GM12891 (cell line): ENCODE measurements around the gene RPL5.

Experiments used
- DNase-seq: peaks from one replicate; pipeline ENCODE4 v3.0.0; 2011; ENCODE audit warnings: low spot score; ENCODE audit not compliant: insufficient read length
- FAIRE-seq: peaks from 2 replicates; lab custom pipeline; 2011; peaks lifted over from hg19 to GRCh38; lab: Jason Lieb, UNC
- PAX5 ChIP-seq: IDR thresholded peaks from 2 replicates; pipeline ENCODE4 v1.6.1; 2011; ENCODE audit warnings: low read length, moderate library complexity, mild to moderate bottlenecking; ENCODE audit not compliant: insufficient read depth, severe bottlenecking
- POLR2A ChIP-seq: IDR thresholded peaks from 2 replicates; pipeline ENCODE4 v1.6.1; 2011; ENCODE audit warnings: low read depth, low read length, control low read depth
- POLR2AphosphoS5 ChIP-seq: IDR thresholded peaks from 2 replicates; pipeline ENCODE4 v1.6.1; 2011; ENCODE audit warnings: low read depth, low read length, control low read depth
- POU2F2 ChIP-seq: IDR thresholded peaks from 2 replicates; pipeline ENCODE4 v1.6.1; 2011; ENCODE audit warnings: low read depth, mild to moderate bottlenecking, control low read depth, low read length, moderate library complexity
- SPI1 ChIP-seq: IDR thresholded peaks from 2 replicates; pipeline ENCODE4 v1.6.1; 2011; ENCODE audit warnings: low read depth, low read length, control low read depth
- TAF1 ChIP-seq: IDR thresholded peaks from 2 replicates; pipeline ENCODE4 v1.6.1; 2011; ENCODE audit warnings: low read depth, low read length, control low read depth

Gene RPL5

GRCh38 chr1:92838519-92838918 is 6.7 kb downstream of the RPL5 start:
- no peak for TF ChIP-seq PAX5
- FAIRE-seq (no peak), DNase-seq (no peak)

- TF ChIP-seq POLR2A, result 0 out of 2 replicates have a peak, but pooled peaks have one; percentile 28
- TF ChIP-seq SPI1, result no peak
- DNase-seq (no peak), FAIRE-seq (no peak)
These were observed 7.6 kb downstream of the RPL5 start for GRCh38 chr1:92839442-92839841.

- TF ChIP-seq POLR2A (no peak), TAF1 (no peak), SPI1 (no peak), PAX5 (no peak), POU2F2 (no peak), POLR2AphosphoS5 (no peak)
- FAIRE-seq (no peak), DNase-seq (no peak)
These were observed 8.8 kb downstream of the RPL5 start for GRCh38 chr1:92840600-92840999.

- no peak for DNase-seq
- TF ChIP-seq PAX5 (no peak), SPI1 (no peak), TAF1 (no peak), POU2F2 (no peak), POLR2A (no peak; the same call in 1 of the 2 replicates), POLR2AphosphoS5 (no peak; the same call in 1 of the 2 replicates)
- FAIRE-seq, result no peak
These were observed 10.5 kb downstream of the RPL5 start for GRCh38 chr1:92842082-92843045.

GRCh38 chr1:92843046-92843423 is 11.2 kb downstream of the RPL5 start:
- FAIRE-seq, result no peak
- DNase-seq, result no peak
- TF ChIP-seq SPI1 (no peak), TAF1 (no peak), POLR2A (no peak; the same call in 1 of the 2 replicates), POLR2AphosphoS5 (no peak; the same call in 1 of the 2 replicates), PAX5 (no peak), POU2F2 (no peak)

GRCh38 chr1:92843429-92844352 is 11.9 kb downstream of the RPL5 start:
- no peak for TF ChIP-seq TAF1
- peak; percentile 30 for TF ChIP-seq POLR2A
- no peak for TF ChIP-seq POU2F2
- TF ChIP-seq POLR2AphosphoS5, result peak; percentile 15
- no peak for FAIRE-seq
- DNase-seq, result no peak

GRCh38 chr1:92844439-92844838 is 12.6 kb downstream of the RPL5 start:
- DNase-seq (no peak), FAIRE-seq (no peak)
- TF ChIP-seq PAX5 (no peak), POU2F2 (no peak), POLR2A (no peak), SPI1 (no peak), POLR2AphosphoS5 (no peak), TAF1 (no peak)

GRCh38 chr1:92845908-92846307 is 14.1 kb downstream of the RPL5 start:
- TF ChIP-seq PAX5 (no peak), POLR2A (no peak), POLR2AphosphoS5 (no peak), SPI1 (no peak), POU2F2 (no peak), TAF1 (no peak)
- DNase-seq (no peak), FAIRE-seq (no peak)

- TF ChIP-seq SPI1, result no peak
- TF ChIP-seq POU2F2, result no peak
- no peak for TF ChIP-seq POLR2AphosphoS5
- no peak for TF ChIP-seq TAF1
- TF ChIP-seq POLR2A, result no peak
- TF ChIP-seq PAX5, result no peak
- no peak for DNase-seq
- no peak for FAIRE-seq
These were observed 16.4 kb downstream of the RPL5 start for GRCh38 chr1:92848201-92848600.
